GM18508 (cell line): ENCODE measurements around the gene TOR1AIP2.
"Not testable (repeated sequence)": the region's sequence is repeated elsewhere in the genome, so short reads cannot be mapped to it uniquely, and the experiment has no call there.

ENCODE experiments used
- ATAC-seq: cut with Tn5 transposase; IDR thresholded peaks from one replicate; pipeline ENCODE4 v1.9.1; 2021; ENCODE audit warnings: moderate number of reproducible peaks; ENCODE audit not compliant: insufficient read depth, unreplicated experiment

Gene TOR1AIP2

DNA sequence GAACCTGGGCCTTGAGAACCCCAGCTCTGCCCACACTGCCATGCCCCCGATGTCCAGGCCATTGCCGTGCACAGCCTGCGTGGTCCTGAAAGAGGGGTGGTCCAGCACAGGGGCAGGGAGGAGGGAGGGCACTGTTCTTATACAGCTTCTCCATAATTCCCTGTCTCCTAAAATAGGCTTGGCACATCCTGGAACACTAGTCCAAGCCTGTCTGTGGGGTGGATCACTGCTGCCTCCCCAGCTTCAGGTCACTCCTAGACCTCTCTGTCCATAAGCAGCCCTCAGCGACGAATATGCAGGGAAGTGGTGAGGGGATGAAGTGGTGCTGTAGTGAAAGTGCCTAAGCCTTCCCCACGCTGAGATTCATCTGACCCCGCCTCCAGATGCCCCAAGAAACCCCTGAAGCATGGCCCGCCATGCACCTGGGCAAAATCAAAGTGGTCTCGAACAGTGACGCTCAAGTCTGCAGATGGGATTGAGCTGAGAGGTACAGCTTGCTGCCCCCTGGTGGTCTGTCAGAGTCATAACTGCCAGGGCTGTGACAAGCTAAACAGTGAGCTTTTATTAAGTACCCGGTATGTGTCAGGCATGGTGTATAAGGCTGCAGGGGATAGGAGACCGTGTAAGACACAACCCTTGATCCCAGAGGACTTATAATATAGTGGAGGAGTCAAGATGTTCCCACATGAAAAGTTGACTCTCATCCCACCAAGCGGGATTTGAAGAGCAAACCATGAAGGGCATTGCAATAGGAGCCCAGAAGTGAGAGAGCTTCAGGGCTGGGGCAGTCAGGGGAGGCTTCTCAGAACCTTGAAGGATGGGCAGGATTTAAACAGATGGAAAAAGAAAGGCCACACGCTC, 67.9 kb downstream of the TOR1AIP2 start:
- peak; percentile 75 for ATAC-seq

DNA sequence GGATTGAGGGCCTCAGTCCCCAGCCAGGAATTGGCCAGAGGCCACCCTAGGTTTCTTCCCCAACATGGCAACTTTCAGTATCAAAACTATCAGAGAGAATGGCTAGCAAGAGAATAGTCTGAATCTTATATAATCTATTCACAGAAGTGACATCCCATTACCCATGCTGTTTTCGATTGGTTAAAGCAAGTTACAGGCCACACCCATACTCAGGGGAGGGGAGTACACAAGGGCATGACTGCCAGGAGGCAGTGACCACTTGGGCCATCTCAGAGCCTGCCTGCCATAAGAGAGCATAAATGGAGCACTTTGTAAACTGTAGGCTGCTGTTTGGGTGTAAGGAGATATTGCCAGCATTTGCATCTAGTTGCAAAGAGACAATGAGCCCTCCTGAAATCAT, 69.1 kb downstream of the TOR1AIP2 start:
- no peak for ATAC-seq

DNA sequence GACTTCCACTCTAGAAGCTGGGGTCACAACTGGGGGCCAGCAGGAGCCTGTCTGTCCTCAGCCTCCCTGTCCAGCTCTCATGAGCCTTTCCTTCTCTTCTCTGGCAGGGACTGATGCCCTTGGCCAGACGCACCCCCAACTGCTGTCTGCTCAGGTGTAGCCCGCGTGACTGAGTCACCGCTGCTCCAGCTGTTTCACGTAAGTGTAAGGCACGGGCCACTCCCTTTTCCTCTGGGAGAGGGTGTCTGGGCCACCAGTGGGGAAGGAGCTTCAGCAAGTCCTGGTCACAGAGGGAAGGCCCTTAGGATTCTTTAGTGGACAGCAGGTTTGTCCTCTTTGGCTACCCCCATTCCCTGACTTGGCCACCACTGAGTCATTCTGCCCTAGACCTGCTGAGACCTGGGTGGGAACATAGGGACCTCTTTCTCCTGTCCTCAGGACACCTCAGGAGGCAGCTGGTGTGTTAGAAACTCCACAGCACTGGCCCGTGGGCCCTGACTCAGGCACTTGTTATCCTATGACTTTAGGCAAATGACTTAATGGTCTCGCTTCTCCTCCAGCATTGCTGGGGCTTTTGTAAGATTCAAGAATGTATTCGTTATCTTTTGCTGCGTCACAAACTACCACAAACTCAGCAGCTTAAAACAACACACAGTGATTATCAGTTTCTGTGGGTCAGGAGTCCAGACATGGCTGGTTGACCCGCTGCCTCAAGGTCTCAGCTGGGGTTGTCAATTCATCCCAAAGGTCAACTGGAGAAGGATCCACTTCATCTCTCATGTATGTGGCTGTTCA, 69.7 kb downstream of the TOR1AIP2 start:
- ATAC-seq = no peak

GRCh38 chr1:179807291-179807690, 70.3 kb downstream of the TOR1AIP2 start:
- no peak for ATAC-seq

- no peak for ATAC-seq
These were observed 71.3 kb downstream of the TOR1AIP2 start for GRCh38 chr1:179806333-179806732.

DNA sequence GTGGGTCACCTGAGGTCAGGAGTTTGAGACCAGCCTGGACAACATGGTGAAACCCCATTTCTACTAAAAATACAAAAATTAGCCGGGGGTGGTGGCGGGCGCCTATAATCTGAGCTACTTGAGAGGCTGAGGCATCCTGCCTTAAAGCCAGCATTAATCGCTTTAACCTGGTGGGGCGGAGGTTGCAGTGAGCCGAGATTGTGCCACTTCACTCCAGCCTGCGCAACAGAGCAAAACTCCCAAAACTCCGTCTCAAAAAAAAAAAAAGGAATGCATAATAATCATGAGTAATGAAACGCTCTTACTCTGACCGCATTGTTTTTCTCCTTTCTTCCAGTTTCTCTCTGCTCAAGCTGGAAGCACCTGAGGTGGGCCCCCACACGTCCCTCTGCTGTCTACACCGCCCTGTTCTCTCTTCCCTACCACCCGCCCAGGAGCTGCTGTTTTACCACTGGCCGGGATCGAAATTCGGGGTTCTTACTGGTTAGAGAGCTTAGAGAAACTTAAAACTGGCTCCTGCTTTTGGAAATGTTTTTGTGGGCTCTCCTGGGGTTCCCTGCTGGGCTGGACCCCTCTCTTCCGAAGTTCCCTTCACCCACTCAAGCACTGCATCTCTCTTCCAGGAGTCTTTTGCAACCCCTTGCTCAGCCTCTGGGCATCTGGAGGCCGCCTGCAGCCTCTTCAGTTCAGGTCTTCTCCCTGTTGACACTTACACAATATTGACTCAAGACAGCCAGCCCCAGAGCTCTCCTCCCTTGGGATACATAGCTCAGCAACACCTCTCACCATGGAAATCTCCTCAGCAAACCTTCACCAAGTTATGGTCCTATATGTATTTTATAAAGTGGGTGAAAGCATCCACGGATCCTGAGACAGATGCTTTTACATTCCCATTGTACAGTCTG, 72.1 kb downstream of the TOR1AIP2 start:
- no peak for ATAC-seq

GRCh38 chr1:179804417-179804816, 73.2 kb downstream of the TOR1AIP2 start:
- not testable (repeated sequence) for ATAC-seq

- ATAC-seq = no peak
These were observed 73.7 kb downstream of the TOR1AIP2 start for GRCh38 chr1:179803918-179804317.

GRCh38 chr1:179803104-179803503, 74.5 kb downstream of the TOR1AIP2 start:
- ATAC-seq = no peak

GRCh38 chr1:179800481-179800880, 77.1 kb downstream of the TOR1AIP2 start:
- ATAC-seq = no peak

- no peak for ATAC-seq
These were observed 78.6 kb downstream of the TOR1AIP2 start for GRCh38 chr1:179798864-179799516.

- no peak for ATAC-seq
These were observed 79.3 kb downstream of the TOR1AIP2 start for GRCh38 chr1:179798213-179798863.

GRCh38 chr1:179794669-179795068, 82.9 kb downstream of the TOR1AIP2 start:
- ATAC-seq = no peak

DNA sequence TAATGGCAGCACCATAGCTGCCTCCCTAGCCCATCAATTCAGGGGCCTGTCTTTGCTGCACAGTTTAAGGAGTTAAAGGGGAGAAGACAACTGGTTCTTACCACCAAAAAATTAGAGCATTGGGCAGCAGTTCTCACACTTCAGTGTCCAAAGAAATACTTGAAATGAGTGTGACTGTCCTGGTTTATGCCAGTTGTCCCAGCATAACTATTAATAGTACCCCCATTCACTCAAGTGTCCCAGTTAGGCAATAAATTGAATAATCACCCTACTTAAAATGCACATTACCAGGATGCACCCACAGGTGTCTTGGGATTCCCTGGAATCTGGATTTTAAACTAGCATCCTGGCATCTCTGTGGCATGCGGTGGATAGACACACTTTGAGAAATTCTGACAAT, 83.5 kb downstream of the TOR1AIP2 start:
- ATAC-seq = no peak

- ATAC-seq = no peak
These were observed 84.3 kb downstream of the TOR1AIP2 start for GRCh38 chr1:179793281-179793680.
